A673 (cell line): ENCODE data around the gene TMEM217.

Experiments used
- CTCF ChIP-seq: fragments of 300-800, 200-600 bp; sonication (generic); conservative IDR thresholded peaks from 2 replicates; pipeline ENCODE4 v1.5.1; 2017; ENCODE audit warnings: low read depth, mild to moderate bottlenecking, antibody characterized with exemption, low read length, moderate library complexity, mixed read lengths
- EZH2 ChIP-seq: fragments of 200-600 bp; sonication (generic); IDR thresholded peaks from 2 replicates; pipeline ENCODE4 v1.6.1; 2017; ENCODE audit warnings: borderline replicate concordance, low read depth, mild to moderate bottlenecking, mixed read lengths, antibody characterized with exemption, low read length; ENCODE audit not compliant: poor library complexity, severe bottlenecking

GRCh38 chr6:37280162-37280887 is 22.4 kb upstream of the TMEM217 start:
- TF ChIP-seq CTCF (no peak), EZH2 (no peak)
